HG03460 (cell line): ENCODE measurements around the gene DYNLL2.
"Not testable (repeated sequence)": the region's sequence is repeated elsewhere in the genome, so short reads cannot be mapped to it uniquely, and the experiment has no call there.

Source experiments
- ATAC-seq: cut with Tn5 transposase; IDR thresholded peaks from one replicate; pipeline ENCODE4 v1.9.1; 2021; ENCODE audit not compliant: unreplicated experiment

The DYNLL2 gene

GRCh38 chr17:58101898-58102297 lies 18.7 kb downstream of the DYNLL2 start:
- ATAC-seq: not testable (repeated sequence)

GRCh38 chr17:58105093-58105492 lies 21.9 kb downstream of the DYNLL2 start:
- no peak for ATAC-seq

GRCh38 chr17:58107306-58107705 lies 24.1 kb downstream of the DYNLL2 start:
- ATAC-seq: no peak

GRCh38 chr17:58109197-58109596 lies 26.0 kb downstream of the DYNLL2 start:
- no peak for ATAC-seq

GRCh38 chr17:58110012-58110411 lies 26.8 kb downstream of the DYNLL2 start:
- no peak for ATAC-seq

- no peak for ATAC-seq
These were observed 28.5 kb downstream of the DYNLL2 start for GRCh38 chr17:58111676-58112075.

GRCh38 chr17:58112970-58113631 lies 29.9 kb downstream of the DYNLL2 start:
- ATAC-seq: no peak

- no peak for ATAC-seq
These were observed 30.7 kb downstream of the DYNLL2 start for GRCh38 chr17:58113947-58114346.

- ATAC-seq: no peak
These were observed 34.2 kb downstream of the DYNLL2 start for GRCh38 chr17:58117382-58117781.

- ATAC-seq: no peak
These were observed 36.3 kb downstream of the DYNLL2 start for GRCh38 chr17:58119491-58119890.

- ATAC-seq: no peak
These were observed 37.1 kb downstream of the DYNLL2 start for GRCh38 chr17:58120195-58120822.

- no peak for ATAC-seq
These were observed 38.7 kb downstream of the DYNLL2 start for GRCh38 chr17:58121925-58122324.

GRCh38 chr17:58127846-58128245 lies 44.6 kb downstream of the DYNLL2 start:
- no peak for ATAC-seq

- ATAC-seq: not testable (repeated sequence)
These were observed 49.5 kb downstream of the DYNLL2 start for GRCh38 chr17:58132697-58133096.

GRCh38 chr17:58136669-58137279 lies 53.6 kb downstream of the DYNLL2 start:
- ATAC-seq: no peak

- no peak for ATAC-seq
These were observed 58.3 kb downstream of the DYNLL2 start for GRCh38 chr17:58141505-58141904.

- not testable (repeated sequence) for ATAC-seq
These were observed 60.1 kb downstream of the DYNLL2 start for GRCh38 chr17:58143335-58143734.

GRCh38 chr17:58144801-58145200 lies 61.6 kb downstream of the DYNLL2 start:
- no peak for ATAC-seq
